ENCODE data around the gene TOMM20.

The TOMM20 gene

DNA sequence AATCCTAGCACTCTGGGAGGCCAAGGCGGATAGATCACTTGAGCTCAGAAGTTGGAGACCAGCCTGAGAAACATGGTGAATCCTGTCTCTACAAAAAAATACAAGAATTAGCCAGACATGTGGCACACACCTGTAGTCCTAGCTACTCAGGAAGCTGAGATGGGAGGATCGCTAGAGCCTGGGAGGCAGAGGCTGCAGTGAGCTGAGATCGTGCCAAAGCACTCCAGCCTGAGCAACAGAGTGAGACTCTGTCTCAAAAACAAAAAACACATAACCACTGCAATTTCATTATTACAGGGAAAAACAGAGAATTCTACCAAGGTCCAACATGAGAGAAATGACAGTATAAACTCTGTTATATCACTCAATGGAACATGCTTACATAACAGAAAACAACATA, 4.4 kb upstream of the TOMM20 start:
- DNase-seq, result no peak

DNA sequence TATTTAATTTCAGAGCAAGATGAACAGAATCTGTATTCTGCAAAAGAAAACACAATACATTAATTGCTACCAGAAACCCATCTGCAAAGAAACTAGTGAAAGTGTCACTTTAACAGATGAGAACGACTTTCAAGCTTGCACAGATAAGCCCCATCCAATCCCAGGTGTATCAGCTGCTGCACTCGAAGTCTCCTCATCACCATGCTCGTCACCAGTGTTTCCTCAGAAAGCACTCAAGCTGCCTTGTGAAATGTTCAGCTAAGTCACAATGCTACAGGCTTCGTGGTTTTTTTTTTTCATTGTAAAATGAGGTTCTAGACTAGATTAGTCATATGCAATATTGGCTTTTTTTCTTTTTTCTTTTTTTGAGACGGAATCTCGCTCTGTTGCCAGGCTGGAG, 3.3 kb upstream of the TOMM20 start:
- DNase-seq, result no peak

DNA sequence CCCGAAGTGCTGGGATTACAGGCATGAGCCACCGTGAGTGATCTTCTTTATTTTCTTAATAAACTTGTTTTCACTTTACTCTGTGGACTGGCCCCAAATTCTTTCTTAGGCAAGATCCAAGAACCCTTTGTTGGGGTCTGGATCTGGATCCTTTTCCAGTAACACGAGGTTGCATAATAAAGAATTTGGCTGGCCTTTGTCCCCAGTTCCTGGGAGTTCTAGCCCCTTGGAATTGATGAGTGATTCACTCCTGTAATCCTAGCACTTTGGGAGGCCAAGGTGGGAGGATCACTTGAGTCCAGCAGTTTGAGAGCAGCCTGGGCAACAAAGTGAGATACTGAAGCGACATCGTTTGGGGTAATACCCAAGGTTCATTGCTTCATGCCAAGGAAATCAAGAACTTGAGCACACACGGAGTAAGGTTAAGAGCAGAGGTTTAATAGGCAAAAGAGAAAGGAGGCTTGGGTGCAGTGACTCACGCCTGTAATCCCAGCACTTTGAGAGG, 2.2 kb upstream of the TOMM20 start:
- DNase-seq, result no peak

DNA sequence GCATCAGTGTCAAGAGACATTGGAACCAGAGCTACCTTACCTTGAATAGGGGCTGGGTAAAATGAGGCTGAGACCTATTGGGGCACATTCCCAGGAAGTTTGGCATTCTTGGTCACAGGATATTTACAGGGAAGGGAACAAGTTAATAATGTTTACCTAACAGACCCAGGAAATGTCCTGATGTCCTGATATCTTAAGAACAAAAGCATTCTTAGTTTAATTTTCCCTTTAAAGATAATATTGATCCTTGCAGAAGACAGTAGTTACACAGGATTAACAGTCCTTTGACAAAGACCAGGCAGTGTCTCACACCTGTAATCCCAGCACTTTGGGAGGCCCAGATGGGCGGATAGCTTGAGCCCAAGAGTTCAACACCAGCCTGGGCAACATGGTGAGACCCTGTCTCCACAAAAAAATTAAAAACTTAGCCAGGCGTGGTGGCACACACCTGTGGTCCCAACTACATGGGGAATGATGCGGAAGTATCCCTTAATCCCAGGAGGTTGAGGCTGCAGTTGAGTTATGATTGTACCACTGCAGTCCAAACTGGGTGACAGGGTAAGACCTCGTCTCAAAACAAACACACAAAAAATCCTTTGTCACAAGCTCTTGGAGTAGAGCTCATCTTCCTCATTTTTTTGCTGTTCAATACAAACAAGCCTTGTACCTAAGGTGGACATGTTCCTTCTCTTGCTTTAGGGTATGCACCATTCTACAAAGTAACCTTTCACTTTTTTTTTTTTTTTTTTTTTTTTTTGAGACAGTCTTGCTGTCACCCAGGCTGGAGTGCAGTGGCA, 1.3 kb upstream of the TOMM20 start:
- no peak for DNase-seq

DNA sequence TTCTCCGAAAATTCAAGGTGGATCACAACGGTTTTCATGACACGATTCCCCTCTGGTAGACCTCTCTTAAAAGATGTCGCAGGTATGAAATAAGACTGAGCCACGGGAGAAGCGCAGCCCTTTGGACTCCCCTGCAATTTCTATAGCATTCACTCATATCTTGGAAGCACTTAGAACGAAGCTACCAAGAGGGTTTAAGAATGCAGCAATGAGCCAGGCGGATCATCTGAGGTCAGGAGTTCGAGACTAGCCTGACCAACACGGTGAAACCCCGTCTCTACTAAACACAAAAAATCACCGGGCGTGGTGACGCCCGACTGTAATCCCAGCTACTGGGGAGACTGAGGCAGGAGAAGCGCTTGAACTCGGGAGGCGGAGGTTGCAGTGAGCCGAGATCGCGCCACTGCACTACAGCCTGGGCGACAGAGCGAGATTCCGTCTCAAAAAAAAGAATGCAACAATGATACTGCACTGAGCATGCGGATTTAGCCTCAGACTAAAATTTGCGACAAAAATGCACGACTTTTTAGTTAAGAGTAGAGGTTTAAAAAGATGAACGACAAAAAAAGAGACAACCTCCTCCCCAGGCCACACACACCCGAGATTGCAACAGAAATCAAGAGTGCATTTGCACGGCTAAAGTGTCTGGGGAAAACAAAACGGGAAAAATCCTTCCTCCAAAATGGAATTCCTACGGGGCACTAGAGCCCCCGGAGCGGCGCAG, 743 bp downstream of the TOMM20 start:
- DNase-seq, result no peak

DNA sequence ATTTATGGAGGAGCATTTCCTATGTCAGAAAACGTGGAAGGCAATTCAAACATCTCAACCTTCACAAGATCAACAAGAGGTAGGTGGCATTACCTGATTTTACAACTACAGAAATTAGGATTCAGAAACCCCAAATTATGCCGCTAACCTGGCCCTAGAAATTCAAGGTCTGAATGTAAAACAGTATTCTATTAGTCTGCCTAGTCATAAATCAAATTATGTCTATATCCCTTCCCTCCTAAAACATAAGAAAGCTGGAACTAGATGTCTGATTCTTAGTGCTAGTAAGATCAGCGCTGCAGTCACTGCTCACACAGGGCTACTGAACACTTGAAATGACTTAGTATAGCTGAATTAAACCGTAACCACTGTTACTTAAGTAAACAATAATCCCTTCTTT, 1.4 kb downstream of the TOMM20 start:
- no peak for DNase-seq

DNA sequence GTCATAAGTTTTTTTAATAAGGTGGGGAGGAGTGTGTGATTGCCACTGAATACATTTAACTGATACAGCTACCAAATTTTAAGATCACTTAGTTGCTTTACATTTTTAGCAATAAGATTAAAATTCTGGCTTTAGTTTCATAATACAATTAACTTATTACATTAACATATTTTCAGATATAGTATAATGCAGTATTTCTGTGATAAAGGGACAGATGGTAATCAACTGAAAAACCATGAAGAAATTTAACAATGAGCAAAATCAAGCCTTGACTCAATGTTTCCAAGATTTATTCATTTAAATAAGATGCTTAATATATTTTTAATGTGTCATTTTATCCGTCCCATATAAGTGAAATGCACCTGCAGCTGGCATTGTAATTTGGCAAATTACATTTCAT, 4.0 kb downstream of the TOMM20 start:
- DNase-seq, result no peak

DNA sequence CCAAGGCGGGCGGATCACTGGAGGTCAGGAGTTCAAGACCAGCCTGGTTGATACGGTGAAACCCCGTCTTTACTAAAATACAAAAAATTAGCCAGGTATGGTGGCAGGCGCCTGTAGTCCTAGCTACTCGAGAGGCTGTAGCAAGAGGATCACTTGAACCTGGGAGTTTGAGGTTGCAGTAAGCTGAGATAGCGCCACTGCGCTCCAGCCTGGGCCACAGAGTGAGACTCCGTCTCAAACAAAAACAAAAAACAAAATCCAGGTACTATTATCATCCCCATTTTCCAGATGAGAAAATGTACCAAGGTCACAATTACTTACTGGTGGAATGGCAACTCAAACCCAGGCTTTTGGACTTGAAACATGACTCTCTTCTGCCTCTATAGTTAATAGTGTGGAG, 4.5 kb downstream of the TOMM20 start:
- DNase-seq, result no peak

DNA sequence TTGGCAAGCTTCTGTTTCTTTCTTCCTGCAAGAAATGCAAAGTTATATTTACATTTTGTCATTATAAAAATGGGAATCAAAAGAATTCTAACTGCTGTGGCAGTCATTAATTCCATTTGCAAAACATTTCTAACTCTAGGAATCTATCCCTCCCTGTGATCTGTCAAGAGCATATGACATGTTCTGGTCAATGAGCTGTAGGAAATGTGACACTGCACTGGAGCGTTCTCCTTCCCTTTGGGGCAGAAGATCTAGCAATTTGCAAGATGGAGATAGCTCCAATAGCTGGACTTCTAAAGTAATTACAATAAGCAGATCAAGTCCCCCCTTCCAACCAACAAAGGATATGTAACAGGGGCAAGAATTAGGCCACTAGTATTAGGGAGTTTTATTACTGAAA, 6.3 kb downstream of the TOMM20 start:
- DNase-seq, result no peak

DNA sequence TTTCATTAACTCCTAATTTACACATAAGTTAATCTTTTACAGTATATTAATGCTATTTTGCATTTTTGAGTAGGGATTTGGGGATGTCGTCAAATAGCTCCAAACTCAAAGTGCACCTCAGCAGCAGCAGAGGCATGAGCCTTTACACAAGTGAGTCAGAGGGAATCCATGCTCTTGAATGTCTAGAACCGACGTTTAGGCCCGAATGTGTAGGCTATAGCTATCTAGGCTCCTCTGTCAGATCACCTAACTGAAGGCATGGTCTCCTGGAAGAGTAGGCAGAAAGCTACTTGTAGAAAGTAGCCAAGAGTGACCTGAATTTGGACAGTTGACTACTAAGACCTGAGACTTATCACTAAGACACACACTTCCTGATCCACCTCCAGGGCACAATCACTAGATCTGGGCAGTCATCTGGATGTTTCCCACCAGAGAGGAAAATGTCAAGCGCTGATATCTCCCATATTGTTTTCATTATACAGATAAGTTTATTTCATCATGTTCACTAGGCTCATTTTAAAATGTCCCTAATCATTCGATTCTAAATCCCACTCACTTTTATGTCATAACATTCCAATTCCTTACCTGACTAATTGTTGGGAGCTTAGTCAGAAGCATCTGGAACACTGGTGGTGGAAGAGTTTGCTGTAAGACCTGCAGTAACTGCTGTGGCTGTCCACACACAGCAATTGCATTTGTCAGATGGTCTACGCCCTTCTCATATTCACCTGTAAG, 15.3 kb downstream of the TOMM20 start:
- no peak for DNase-seq

DNA sequence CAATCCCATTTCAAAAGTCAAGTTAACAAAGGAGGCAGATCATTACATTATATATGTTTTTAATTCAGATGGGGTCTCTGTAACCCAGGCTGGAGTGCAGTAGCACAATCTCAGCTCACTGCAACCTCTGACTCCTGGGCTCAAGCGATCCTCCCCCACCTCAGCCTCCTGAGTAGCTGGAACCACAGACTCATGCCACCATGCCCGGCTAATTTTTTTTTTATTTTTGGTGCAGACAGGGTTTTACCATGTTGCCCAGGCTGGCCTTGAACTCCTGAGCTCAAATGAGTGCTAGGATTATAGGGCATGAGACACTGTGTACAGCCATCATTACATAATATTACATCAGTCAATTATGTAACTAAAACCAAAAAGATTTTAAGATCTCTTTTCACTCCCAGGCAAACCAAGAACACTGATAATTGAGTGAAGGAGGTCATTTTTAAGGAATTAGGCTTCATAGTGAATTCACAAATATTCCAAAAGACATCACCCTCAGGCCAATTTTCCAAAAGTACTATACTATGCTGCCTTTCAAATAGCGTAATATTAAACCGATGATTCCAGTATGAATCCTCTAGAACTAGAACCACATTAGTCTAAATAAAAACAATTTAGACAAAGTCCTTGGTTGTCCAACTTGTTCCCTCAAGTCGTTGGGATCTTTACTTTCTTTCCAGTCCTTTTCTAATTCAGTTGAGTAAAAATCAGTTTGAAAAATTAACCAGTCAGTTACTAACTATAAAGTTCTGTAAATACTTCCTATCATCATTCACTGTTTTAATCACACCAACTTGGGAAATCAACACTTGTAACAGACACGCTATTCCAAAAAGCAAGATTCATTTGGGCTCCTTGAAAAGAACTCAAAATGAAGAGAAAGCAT, 16.1 kb downstream of the TOMM20 start:
- no peak for DNase-seq

DNA sequence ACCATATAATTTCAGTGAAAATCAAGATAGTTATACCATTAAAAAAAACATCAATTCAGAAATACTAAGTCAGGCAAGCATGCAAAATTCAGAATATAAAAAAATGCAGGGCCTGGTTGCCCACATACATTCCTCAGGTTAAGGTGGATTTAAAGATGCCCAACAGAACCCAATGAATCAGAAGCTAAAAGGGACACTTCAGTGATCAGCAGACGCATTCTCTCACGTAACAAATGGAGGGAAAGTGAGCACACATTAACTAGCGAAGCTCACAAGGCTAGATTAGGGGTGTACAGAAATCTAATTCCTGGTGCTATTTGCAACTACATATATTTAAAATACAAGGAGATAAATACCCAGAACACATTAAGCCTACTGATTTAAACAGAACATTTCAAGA, 17.5 kb downstream of the TOMM20 start:
- no peak for DNase-seq

DNA sequence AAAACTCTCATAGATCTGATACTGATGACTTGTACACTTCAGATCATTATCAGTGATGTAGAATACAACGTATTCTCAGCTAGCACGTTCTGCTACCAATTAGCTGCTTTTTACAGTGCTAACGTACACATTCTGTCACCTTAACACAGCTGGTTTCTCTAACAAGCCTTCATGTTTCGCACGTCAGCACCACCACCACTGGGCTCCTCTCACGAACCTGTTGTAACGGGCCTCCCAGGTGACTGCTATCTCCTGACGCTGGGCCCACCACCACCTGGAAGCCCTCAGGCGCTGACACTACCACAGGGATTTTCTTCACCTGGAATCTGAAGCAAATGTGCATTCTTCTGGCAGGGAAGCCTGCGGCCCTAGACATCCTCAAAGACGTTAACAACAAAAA, 19.8 kb downstream of the TOMM20 start:
- DNase-seq, result no peak

DNA sequence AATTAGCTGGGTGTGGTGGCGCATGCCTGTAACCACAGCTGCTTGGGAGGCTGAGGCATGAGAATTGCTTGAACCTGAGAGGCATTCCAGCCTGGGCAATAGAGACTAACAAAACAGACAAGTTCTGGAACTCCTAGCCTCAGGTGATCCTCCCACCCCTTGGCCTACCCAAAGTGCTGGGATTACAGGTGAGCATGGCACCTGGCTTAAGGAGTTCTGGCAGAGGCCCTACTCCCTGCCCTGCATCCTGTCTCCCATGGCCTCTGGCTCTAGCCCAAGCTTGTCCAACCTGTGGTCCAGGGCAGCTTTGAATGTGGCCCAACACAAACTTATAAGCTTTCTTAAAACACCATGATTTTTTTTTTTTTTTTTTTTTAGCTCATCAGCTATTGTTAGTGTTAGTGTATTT, 20.4 kb downstream of the TOMM20 start:
- DNase-seq, result no peak

DNA sequence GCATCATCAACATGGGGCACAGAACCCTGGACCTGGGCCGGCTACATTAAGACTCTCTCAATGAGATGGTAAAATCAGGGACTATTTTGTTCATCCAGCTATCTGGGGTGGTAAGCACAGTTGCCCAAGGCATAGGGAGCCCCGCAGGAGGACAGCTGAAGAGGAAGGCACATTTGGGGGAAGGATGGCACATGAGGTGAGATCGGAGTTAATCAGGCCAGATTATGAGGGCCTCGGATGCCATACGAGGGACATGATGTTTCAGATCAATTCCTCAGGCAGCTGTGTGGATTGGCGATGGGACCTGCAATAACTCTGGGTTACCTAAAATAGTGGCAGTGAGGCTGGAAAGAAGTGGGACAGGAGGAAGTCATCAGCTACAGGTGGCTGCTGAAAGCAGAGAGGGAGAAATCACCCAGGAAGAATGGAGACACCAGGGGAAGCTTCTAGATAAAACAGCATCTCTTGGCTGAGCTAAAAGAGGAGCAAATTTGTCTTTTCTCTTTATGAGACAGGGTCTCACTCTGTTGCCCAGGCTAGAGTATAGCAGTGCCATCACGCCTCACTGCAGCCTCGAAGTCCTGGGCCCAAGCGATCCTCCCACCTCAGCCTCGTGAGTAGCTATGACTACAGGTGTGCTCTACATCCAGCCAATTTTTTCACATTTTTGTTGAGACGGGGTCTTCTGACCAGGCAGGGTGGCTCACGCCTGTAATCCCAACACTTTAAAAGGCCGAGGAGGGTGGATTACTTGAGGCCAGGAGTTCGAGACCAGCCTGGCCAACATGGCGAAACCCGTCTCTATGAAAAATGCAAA, 21.1 kb downstream of the TOMM20 start:
- DNase-seq, result no peak

DNA sequence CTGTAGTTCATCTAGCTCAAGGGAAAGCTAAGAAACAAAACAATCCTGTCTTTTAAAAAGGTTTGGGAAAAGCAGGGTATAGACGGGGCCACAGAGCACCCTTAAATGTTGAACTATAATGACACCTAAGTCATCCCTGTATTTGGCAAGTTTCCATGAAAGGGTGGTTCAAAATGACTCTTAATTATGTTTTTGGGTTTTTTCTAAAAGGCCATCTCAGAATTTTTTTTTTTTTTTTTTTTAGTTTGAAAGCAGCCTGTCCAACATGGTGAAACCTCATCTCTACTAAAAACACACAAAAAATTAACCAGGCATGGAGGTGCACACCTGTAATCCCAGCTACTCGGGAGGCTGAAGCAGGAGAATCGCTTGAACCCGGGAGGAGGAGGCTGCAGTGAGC, 22.2 kb downstream of the TOMM20 start:
- no peak for DNase-seq

DNA sequence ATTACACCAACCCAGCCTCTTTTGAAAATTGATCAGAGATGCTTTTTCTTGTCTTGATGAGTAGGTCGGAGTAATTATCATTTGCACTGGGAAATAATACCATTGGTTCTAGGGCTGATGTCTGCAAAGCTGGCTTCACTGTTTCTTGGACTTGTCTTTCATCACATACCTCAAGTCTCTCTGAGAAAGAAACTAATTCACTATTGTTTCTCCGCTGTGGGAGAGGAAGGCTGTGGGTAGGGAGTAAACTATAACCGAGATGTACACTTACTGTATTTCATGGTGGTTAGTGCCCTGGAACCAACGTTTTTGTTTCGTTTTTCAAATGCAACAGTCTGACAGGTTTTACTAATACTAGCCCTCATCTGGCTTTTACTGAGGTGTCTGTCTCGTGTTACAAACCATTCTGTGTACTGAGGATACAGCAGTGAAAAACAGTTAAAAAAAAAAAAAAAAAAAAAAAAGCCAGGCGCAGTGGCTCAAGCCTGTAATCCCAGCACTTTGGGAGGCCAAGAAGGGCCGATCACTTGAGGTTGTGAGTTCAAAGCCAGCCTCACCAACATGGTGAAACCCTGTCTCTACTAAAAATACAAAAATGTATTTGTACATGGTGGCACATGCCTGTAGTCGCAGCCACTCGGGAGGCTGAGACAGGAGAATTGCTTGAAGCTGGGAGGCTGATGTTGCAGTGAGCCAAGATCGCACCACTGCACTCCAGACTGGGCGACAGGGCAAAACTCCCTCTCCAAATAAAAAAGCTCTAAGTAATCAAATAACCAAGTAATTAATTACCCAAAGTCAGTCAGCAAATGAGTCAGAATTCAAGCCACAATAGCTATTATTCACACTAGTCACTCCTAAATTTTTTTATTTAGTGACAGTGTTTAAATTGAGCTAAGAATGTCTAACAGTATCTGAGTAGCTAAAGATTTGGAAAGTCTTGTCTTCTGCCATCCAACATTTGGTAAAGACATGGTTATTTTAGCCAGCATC, 23.3 kb downstream of the TOMM20 start:
- DNase-seq, result no peak

DNA sequence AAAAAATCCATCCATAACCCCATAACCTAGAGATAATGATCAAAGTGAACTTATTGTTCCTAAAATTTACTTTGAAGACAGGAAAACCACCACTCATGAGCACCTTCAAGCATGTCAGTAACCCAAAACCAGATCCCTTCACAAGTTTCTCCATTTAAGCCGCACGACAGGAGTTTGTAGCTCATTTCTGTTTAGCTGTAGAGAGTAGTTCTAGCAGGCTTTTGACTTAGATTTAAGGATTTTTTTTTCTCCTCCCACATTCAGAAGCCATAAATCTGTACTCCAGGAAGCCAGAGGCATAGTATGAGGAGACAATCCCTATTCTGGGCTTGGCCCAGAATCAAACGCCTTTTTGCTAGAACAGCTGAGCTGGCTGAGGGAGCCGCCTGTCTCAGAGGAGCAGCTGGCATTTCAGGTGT, 25.6 kb downstream of the TOMM20 start:
- DNase-seq, result no peak

DNA sequence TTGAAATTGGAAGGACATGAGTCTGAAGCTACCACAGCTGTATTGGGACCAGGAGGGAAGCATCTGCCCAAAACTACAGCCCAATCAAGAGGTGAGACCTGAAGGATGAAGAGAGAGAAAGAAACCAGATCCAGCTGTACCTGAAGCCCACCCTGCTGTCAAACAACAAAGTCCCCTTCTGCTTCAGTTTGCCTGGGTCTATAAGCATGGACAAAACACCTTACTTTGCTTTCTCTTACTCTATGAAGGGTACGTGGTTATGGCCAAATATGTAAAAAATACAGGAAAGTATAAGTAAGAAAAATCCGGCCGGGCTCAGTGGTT, 26.4 kb downstream of the TOMM20 start:
- no peak for DNase-seq

DNA sequence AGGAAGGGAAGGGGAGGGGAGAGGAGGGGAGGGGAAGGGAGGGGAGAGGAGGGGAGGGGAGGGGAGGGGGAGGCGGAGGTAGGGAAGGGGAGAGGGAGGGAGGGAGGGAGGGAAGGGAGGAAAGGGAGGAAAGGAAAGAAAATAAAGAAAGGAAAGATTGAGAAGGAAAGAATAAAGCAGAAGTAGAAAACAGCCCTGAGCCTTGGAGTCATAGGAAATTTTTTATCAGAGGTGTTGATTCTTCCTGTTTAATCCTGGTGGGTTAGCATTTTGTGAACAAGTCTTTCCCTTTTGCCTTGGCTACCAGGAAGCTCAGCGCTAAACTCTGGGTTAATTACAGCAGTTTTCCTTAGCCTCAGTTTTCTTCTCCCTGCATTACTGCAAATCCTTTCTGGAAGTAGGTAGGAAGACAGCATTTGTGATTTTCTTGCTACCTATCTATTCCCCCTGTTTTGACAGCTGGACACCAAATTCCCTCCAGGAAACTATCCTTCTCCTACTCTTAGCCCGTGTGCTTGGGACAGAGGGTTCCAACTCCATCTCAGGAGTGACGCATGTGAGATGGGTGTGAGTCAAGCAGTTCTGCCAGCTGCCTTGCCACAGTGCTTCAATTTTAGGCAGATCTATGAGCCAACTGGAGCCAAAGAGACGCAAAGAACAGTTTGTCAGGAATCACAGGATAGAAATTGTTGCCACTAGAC, 26.9 kb downstream of the TOMM20 start:
- no peak for DNase-seq

Data from activated CD4-positive, alpha-beta T cell treated with anti-CD3 and anti-CD28 coated beads for 1 hour (primary cell).